HG03354 (cell line): ENCODE results near the gene RAB40A.
"Not testable (repeated sequence)": the region's sequence is repeated elsewhere in the genome, so short reads cannot be mapped to it uniquely, and the experiment has no call there.

Experiments used
- ATAC-seq: cut with Tn5 transposase; IDR thresholded peaks from one replicate; pipeline ENCODE4 v1.9.1; 2021; ENCODE audit warnings: mild to moderate bottlenecking; ENCODE audit not compliant: unreplicated experiment, poor library complexity, severe bottlenecking

The RAB40A gene

GRCh38 chrX:103529550-103529949 is 10.3 kb upstream of the RAB40A start:
- no peak for ATAC-seq

DNA sequence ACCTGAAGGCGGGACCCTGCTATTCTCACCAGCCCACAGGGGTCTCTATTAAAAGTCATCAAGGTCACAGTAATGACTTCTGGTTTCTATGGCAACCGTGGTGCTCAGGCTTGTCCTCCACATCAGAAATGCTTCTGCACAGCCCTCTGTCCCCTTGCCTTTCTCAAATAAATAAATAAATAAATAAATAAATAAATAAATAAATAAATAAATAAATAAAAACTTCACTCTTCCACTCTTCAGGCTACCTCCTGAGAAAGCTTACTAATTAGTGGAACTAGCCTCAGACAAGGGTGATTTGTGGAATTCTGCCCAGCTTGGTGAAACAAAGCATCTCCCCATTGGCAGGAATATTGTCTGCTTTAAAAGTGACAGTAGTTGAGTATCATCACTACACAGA is 5.5 kb upstream of the RAB40A start:
- ATAC-seq, result no peak

DNA sequence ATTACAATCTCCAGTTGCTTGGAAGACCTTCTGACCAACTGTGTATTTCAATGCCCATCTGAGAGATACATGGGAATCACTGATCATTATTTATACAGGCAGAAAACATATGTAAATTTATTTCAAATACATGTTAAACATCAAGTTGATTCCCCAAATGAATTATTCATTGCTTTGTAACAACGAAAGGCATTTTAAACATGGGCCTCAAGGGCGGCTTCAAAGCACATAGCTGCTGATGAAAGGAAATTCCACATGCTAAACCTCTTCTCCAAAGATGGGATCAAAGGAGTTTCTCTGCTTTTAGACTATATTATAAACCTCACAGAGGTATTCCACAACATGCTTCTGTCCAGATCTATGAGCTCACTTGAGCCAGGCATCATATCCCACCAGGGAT is 4.3 kb upstream of the RAB40A start:
- ATAC-seq, result no peak

- no peak for ATAC-seq
Measured at GRCh38 chrX:103520386-103520785, 1.1 kb upstream of the RAB40A start.

DNA sequence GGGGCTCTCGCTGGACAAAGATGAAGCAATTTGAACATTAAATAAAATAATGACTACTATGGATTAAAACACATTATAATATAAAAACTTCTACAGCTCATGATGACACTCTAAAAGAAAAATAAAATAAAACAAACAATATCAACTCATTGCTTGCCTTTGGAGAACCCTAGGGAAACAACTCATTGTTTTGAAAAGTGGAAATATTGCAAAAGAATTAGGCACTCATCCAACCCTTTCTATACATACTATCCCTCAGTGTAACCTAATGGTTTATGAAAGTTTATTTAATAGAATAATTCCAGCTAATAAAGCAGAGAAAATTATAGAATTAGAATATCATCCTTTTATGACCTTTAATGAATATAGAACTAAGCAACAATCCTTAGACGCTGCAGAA is 718 bp downstream of the RAB40A start:
- no peak for ATAC-seq

GRCh38 chrX:103517246-103517645 is 2.0 kb downstream of the RAB40A start:
- ATAC-seq, result no peak

GRCh38 chrX:103513476-103514108 is 5.7 kb downstream of the RAB40A start:
- ATAC-seq, result no peak

DNA sequence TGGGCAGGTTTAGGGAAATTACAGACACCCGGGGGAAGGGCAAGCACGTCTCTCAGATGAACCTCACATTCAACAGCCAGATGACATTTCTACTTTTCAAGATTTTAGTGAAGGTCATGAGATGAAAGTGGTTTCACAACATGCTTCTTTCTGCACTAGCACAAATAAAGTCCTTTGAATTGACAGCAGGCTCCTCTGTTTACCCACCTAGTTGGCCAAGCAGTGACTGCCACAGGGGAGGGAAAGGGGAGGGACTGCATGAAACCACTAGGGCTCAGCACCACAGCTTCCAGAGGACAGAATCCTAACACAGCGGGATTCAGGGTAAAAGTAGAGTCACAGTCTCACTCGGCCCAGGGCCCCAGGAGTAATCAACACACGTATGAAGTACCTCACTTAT is 6.2 kb downstream of the RAB40A start:
- no peak for ATAC-seq

DNA sequence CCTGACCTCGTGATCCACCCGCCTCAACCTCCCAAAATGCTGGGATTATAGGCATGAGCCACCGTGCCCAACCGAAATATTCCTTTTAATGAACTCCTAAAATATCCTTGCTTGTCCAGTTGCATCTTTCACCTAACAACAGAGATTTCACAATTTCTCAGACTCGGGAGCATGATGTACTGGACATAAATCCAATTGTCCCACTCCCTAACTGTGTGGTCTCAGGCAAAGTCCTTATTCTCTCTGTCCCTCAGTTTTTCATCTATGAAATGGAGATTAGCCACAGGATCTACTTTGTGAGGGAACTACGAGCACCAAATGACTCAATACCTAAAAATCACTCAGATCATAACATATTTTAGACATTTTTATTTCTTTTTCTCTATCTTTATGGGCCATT is 9.3 kb downstream of the RAB40A start:
- no peak for ATAC-seq

GRCh38 chrX:103503853-103504207 is 15.5 kb downstream of the RAB40A start:
- ATAC-seq, result no peak

DNA sequence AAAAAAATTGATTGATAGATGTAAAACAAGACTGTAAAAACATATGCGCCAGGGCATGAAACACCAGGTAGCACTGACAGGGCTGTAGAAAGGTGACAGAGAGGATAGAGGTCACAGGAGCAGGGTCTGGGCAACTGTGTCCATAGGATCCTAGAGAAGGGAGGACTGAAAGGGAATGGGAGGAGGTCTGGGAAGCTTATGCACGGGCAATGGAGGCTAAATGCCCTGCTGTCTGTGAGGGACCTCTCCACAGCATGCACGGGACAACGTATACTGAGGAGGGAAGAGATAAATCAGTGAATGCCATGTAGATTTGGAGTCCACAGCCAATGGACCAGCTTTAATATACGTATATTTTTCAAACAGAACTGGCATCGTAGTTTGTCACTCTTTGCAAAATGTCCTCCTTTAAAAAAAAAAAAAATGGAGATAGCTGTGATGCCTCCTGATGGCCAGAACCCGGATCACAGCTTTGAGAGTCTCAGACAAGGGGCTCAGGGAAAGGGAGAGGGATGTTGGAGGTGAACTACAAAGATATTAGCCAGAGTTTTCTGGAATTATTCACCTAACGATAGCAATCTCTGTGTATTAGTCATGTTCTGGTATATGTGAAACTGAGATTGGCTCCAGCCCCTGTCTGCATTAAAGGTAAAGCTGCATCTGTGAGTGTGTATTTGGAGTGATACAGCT is 16.0 kb downstream of the RAB40A start:
- no peak for ATAC-seq

- no peak for ATAC-seq
Measured at GRCh38 chrX:103498786-103499185, 20.5 kb downstream of the RAB40A start.

- no peak for ATAC-seq
Measured at GRCh38 chrX:103495786-103496185, 23.5 kb downstream of the RAB40A start.

- not testable (repeated sequence) for ATAC-seq
Measured at GRCh38 chrX:103493578-103493977, 25.7 kb downstream of the RAB40A start.

- ATAC-seq, result peak; percentile 62
Measured at GRCh38 chrX:103489733-103490132, 29.6 kb downstream of the RAB40A start.

- no peak for ATAC-seq
Measured at GRCh38 chrX:103488794-103489193, 30.5 kb downstream of the RAB40A start.

- ATAC-seq, result no peak
Measured at GRCh38 chrX:103488332-103488731, 31.0 kb downstream of the RAB40A start.

GRCh38 chrX:103483720-103484119 is 35.6 kb downstream of the RAB40A start:
- ATAC-seq, result no peak

GRCh38 chrX:103480526-103480925 is 38.8 kb downstream of the RAB40A start:
- ATAC-seq, result no peak

GRCh38 chrX:103477496-103477895 is 41.8 kb downstream of the RAB40A start:
- ATAC-seq, result no peak

- no peak for ATAC-seq
Measured at GRCh38 chrX:103475381-103475780, 43.9 kb downstream of the RAB40A start.

DNA sequence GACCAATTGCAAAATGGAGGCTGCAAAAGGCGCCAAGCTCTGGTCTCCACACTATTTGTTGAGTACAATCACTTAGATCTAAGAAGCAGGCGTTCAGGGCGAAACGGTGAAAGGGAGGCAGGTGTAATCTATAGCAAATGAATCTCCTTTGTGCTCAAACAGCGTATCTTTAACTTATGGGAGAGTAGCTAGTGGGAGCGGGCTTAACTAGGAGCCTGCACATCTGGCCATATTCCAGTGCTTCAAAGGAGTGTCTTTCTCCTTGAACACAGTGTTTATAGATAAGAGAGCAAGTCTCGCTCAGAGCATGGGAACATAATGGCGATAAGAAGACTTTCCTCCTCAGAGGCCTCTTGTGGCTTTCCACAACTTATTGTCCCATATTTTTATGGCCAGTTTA is 49.3 kb downstream of the RAB40A start:
- not testable (repeated sequence) for ATAC-seq
